NT2/D1 (cell line): ENCODE data around the gene CPZ.

ENCODE experiments used
- SUZ12 ChIP-seq: IDR thresholded peaks from 2 replicates; pipeline ENCODE4 v1.6.1; 2011; ENCODE audit not compliant: insufficient read length, insufficient read depth; ENCODE audit errors: extremely low read depth
- YY1 ChIP-seq: IDR thresholded peaks from 2 replicates; pipeline ENCODE4 v1.6.1; 2011; ENCODE audit not compliant: insufficient read length, insufficient read depth
- ZNF274 ChIP-seq: IDR thresholded peaks from 2 replicates; pipeline ENCODE4 v1.6.1; 2011; ENCODE audit warnings: mild to moderate bottlenecking, low read depth, low read length

DNA sequence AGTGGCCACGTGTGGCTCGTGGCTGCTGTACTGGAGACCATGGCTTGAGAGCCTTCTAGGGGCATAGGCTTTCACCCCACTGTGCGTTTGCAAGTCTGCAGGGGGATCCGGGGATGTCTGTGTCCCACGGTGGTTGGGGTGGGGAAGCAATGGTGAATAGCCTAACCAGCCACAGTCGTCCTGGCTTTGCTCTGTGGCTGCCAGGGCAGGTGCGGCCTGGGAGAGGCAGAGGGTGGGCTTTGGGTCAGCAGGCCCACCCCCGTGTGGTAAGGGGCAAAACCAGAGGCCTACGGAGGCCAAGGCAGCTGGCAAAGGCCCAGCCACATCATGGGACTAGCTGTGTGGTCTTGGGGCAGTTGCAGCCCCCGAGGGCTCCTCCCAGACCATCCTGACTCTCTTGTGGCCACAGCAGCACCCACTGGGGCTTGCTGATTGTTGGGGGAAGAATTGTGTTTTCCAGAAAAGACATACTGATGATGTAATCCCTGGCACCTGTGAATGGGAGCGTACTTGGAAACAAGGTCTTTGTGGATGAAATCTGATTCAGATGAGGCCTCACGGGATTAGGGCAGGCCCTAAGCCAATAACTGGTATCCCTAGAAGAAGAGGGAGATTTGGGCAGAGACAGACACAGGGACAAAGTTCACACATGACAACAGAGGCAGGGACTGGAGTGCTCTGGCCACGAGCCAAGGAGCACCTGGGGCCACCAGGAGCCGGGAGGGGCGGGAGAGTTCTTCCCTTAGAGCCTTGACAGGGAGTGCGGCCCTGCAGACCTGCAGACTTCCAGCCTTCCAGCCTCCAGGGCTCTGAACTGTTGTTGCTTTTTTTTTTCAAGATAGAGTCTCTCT lies 2.9 kb downstream of the CPZ start:
- TF ChIP-seq YY1 (no peak), SUZ12 (no peak), ZNF274 (no peak)
